Measurements from ENCODE around the gene TRABD2B.

GRCh38 chr1:47731730-47732129 lies 265.5 kb downstream of the TRABD2B start:
- TF ChIP-seq CTCF (IDR thresholded peaks at IDR 0.05; ENCODE audit: insufficient read depth, low read depth, low read length) (no peak), EZH2 (IDR thresholded peaks at IDR 0.05; ENCODE audit: insufficient read depth, low read length) (no peak)
